ENCODE data around the gene SLAMF7. TPM values are rescaled to one million over a fixed set of nuclear protein-coding genes. Genes with fewer than 3 reads are reported as not detected.
A peak's percentile ranks its signal among the peaks of the same experiment; 100 is the strongest.
"Not testable (repeated sequence)": the region's sequence is repeated elsewhere in the genome, so short reads cannot be mapped to it uniquely, and the experiment has no call there.

SLAMF7 gene
- total and polyA plus RNA-seq, 3 donors from 2014 or later = 0.68 to 5.1 TPM; not detected in 1

DNA sequence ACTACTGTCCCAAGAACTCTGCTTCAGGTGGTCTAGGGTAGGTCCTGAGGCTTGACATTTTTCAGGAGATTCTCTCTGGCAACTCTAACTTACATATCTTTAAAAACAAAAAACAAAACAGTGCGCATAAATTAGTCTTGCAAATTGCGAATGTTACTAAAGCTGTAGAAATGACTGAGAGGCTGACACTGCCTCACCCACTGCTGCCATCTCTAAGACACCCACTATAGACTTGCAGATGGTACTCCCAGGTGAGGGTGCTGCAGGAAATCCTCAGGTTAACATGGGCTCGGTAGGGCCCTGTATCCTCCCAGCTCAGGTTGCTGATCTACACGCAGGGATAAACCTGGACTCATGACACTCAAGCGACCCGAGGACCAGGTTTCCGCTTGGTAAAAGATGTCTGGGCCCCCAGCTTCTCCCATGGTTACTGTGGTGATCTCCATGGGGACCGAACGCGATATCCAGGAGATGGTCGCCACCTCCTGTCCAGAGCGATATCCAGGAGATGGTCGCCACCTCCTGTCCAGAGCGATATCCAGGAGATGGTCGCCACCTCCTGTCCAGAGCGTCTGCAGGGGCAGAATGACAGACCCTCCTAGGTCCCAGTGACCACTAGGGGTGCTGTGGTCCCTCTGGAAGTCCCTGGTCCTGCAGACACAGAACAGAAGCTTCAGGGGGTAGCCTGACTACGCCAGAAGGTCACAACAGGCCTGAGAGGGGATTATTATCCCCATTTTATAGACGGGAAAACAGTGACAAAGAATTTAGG lies 40.8 kb downstream of the SLAMF7 start:
- no peaks in the 10 kb centered on the region for H3K27me3 ChIP-seq
- no peaks in the 10 kb centered on the region for H3K9me3 ChIP-seq
- H3K4me1 ChIP-seq = no peaks in the 10 kb centered on the region
- no peak overlapping the region for H3K27ac ChIP-seq
- no peak overlapping the region for H3K4me3 ChIP-seq
- DNase-seq = no peak
- no peaks in the 10 kb centered on the region for H3K36me3 ChIP-seq (ENCODE audit: low read depth, missing control alignments)
- TF ChIP-seq CTCF (IDR thresholded peaks at IDR 0.05) = peak in 1 of 3 experiments; percentile 24
- no peak for TF ChIP-seq POLR2A (IDR thresholded peaks at IDR 0.05)
- 94% methylated on average over 10 to 18 of the region's 18 CpGs for WGBS, 2 donors
- intact Hi-C loops (cut with DNase I; ENCODE audit: low total_unique reads) = no loop called here

DNA sequence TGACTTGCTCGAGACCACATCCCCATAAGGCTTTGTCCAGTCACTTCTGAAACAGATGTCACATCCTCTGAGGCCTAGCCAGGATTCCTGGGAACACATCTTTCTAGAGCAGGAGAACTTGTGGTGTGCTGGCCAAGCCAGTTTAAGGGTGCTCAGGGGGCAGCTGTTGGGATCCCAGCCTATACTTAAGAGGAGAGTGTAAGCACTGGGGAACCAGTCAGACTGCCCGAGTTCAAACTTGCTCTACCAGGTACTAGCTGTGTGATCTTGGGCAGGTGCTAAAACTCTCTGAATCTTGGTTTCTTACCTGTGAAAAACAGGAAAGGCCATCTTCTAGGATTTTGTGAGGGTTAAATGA lies 41.3 kb downstream of the SLAMF7 start:
- no peaks in the 10 kb centered on the region for H3K9me3 ChIP-seq
- H3K4me1 ChIP-seq = no peaks in the 10 kb centered on the region
- H3K4me3 ChIP-seq = no peak overlapping the region
- H3K27me3 ChIP-seq = no peaks in the 10 kb centered on the region
- TF ChIP-seq CTCF (IDR thresholded peaks at IDR 0.05) (peak in 1 of 3 experiments; percentile 3), POLR2A (IDR thresholded peaks at IDR 0.05) (no peak)
- H3K27ac ChIP-seq = no peak overlapping the region
- intact Hi-C loops (cut with DNase I; ENCODE audit: low total_unique reads) = no loop called here
- no peaks in the 10 kb centered on the region for H3K36me3 ChIP-seq (ENCODE audit: low read depth, missing control alignments)
- DNase-seq = no peak
- 89 to 96% methylated on average over 2 of the region's 2 CpGs for WGBS, 2 donors

GRCh38 chr1:160781186-160781766 lies 42.2 kb downstream of the SLAMF7 start:
- WGBS, 2 donors = 81 to 88% methylated on average over 8 of the region's 8 CpGs
- H3K4me3 ChIP-seq = no peak overlapping the region
- no peak overlapping the region for H3K27ac ChIP-seq
- TF ChIP-seq CTCF (IDR thresholded peaks at IDR 0.05) (no peak), POLR2A (IDR thresholded peaks at IDR 0.05) (no peak)
- no peaks in the 10 kb centered on the region for H3K36me3 ChIP-seq (ENCODE audit: low read depth, missing control alignments)
- intact Hi-C loops (cut with DNase I; ENCODE audit: low total_unique reads) = no loop called here
- no peak for DNase-seq
- no peaks in the 10 kb centered on the region for H3K27me3 ChIP-seq
- no peaks in the 10 kb centered on the region for H3K4me1 ChIP-seq
- no peaks in the 10 kb centered on the region for H3K9me3 ChIP-seq

DNA sequence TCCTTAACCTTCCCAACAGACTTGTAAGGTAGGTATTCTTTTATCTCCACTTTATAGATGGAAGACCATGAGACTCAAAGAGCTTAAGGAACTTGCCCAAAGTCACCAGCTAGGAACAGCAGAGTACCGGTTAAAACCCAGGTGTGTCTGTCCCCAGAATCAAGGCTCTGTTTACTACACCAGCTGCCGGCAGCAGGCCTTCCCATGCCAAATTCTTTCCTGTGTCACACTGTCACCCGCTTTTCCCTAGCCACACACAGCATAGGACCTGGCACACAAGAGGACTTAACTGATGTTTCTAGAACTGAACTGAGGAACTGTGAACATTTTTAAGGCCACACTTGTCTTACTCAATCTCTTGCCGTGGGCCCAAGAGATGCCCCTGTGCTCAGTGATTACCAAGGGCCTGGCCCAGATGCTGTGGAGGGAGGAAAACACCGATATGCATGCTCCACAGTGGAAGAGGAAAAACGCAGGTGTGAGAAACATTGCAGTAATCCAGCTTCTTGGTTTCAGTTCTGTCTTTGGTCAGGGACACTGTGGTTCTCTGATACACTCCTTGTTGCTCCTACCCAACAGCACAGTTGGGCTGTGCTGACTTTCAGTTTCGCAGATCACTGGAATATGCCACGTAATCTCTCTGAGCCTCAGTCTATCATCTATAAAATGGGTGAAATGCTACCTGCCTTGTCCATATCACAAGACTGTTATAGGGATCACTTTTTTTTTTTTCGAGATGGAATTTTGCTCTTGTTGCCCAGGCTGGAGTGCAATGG lies 43.1 kb downstream of the SLAMF7 start:
- Histone ChIP-seq H3K36me3 (ENCODE audit: low read depth, missing control alignments) (no peaks in the 10 kb centered on the region), H3K27me3 (no peaks in the 10 kb centered on the region), H3K9me3 (no peaks in the 10 kb centered on the region), H3K4me1 (no peaks in the 10 kb centered on the region), H3K27ac (no peak overlapping the region), H3K4me3 (no peak overlapping the region)
- WGBS, 2 donors = 87 to 91% methylated on average over 9 of the region's 9 CpGs
- no peak for DNase-seq
- no peak for TF ChIP-seq CTCF (IDR thresholded peaks at IDR 0.05)
- no peak for TF ChIP-seq POLR2A (IDR thresholded peaks at IDR 0.05)
- intact Hi-C loops (cut with DNase I; ENCODE audit: low total_unique reads) = no loop called here

GRCh38 chr1:160782988-160783765 lies 44.1 kb downstream of the SLAMF7 start:
- H3K27ac ChIP-seq; H3K4me3 ChIP-seq; intact Hi-C loops (cut with DNase I; ENCODE audit: low total_unique reads); H3K4me1 ChIP-seq; DNase-seq; H3K36me3 ChIP-seq (ENCODE audit: low read depth, missing control alignments); H3K9me3 ChIP-seq; H3K27me3 ChIP-seq: not testable (repeated sequence)
- 88 to 90% methylated on average over 19 to 25 of the region's 25 CpGs for WGBS, 2 donors
